Suprapubic skin (tissue), 4 donors: Measurements from ENCODE around the gene SHBG. TPM values are rescaled to one million over a fixed set of nuclear protein-coding genes. Genes with fewer than 3 reads are reported as not detected.
"Not testable (repeated sequence)": the region's sequence is repeated elsewhere in the genome, so short reads cannot be mapped to it uniquely, and the experiment has no call there.

Experiments used
- DNase-seq, 2 donors: peaks; one replicate each; pipeline ENCODE4 v3.0.0-alpha.2; 2019; ENCODE audit warnings: low spot score in 2 of 2
- H3K27ac ChIP-seq: fragments of 200-600 bp; sonication (generic); one replicate; pipeline ENCODE4 v1.5.1; 2019
- H3K27me3 ChIP-seq: fragments of 200-600 bp; sonication (generic); one replicate; pipeline ENCODE4 v1.5.1; 2019
- H3K36me3 ChIP-seq: fragments of 200-600 bp; sonication (generic); one replicate; pipeline ENCODE4 v1.5.1; 2019
- H3K4me1 ChIP-seq: fragments of 200-600 bp; sonication (generic); one replicate; pipeline ENCODE4 v1.5.1; 2019
- H3K4me3 ChIP-seq: fragments of 200-600 bp; sonication (generic); one replicate; pipeline ENCODE4 v1.5.1; 2019; ENCODE audit warnings: mild to moderate bottlenecking
- H3K9me3 ChIP-seq: fragments of 200-600 bp; sonication (generic); one replicate; pipeline ENCODE4 v1.5.1; 2019
- CTCF ChIP-seq, 2 donors: fragments of 200-600 bp in 1 of 2; fragments of 450-650 bp in 1 of 2; sonication (generic) in 1 of 2; IDR thresholded peaks; one replicate each; pipeline ENCODE4 v1.5.1; 2016 to 2019; ENCODE audit warnings: antibody characterized with exemption in 2 of 2, mild to moderate bottlenecking in 1 of 2, moderate library complexity in 1 of 2
- EP300 ChIP-seq: sonication (generic); formaldehyde crosslinking; IDR thresholded peaks from one replicate; pipeline ENCODE4 v1.6.1; 2017; ENCODE audit warnings: antibody characterized with exemption
- POLR2A ChIP-seq, 2 donors: fragments of 450-650 bp; IDR thresholded peaks; one replicate each; pipeline ENCODE4 v1.6.1; 2017; ENCODE audit warnings: antibody characterized with exemption in 2 of 2, mild to moderate bottlenecking in 2 of 2, moderate library complexity in 2 of 2
- POLR2AphosphoS5 ChIP-seq, 3 donors: sonication (generic); formaldehyde crosslinking; IDR thresholded peaks; one replicate each; pipeline ENCODE4 v1.6.1; 2017; ENCODE audit warnings: antibody characterized with exemption in 3 of 3
- WGBS: methylation state at CpG from one replicate; pipeline ENCODE4 v1.1.5; 2018; 5-methylcytosine and 5-hydroxymethylcytosine counted together
- total RNA-seq, 4 donors: library from RNA; depleted of rRNA; stranded (reverse); fragments of >200 nt; gene quantifications; one replicate each; pipeline ENCODE4 v1.1.0, GENCODE V29; 2016

SHBG gene
- total RNA-seq, 4 donors from 2014 or later, result not detected

- no peak for DNase-seq
- Histone ChIP-seq H3K4me3 (no peak overlapping the region), H3K27me3 (no peaks in the 10 kb centered on the region), H3K27ac (no peak overlapping the region), H3K36me3 (no peaks in the 10 kb centered on the region), H3K4me1 (no peaks in the 10 kb centered on the region), H3K9me3 (no peaks in the 10 kb centered on the region)
- 32% methylated on average over 5 of the region's 5 CpGs for WGBS
- TF ChIP-seq POLR2AphosphoS5 (IDR thresholded peaks at IDR 0.05) (no peak), EP300 (no peak), CTCF (IDR thresholded peaks at IDR 0.05) (no peak), POLR2A (IDR thresholded peaks at IDR 0.05) (no peak)
Observed at GRCh38 chr17:7634384-7634783, 4.4 kb downstream of the SHBG start.

- H3K27ac ChIP-seq, result no peak overlapping the region
- TF ChIP-seq CTCF (IDR thresholded peaks at IDR 0.05), result no peak
- TF ChIP-seq POLR2A (IDR thresholded peaks at IDR 0.05), result no peak
- TF ChIP-seq EP300, result no peak
- no peak for TF ChIP-seq POLR2AphosphoS5 (IDR thresholded peaks at IDR 0.05)
- H3K4me1 ChIP-seq, result no peaks in the 10 kb centered on the region
- DNase-seq, result no peak
- H3K9me3 ChIP-seq, result no peaks in the 10 kb centered on the region
- H3K36me3 ChIP-seq, result no peaks in the 10 kb centered on the region
- no peaks in the 10 kb centered on the region for H3K27me3 ChIP-seq
- WGBS, result 64% methylated on average over 5 of the region's 5 CpGs
- no peak overlapping the region for H3K4me3 ChIP-seq
Observed at GRCh38 chr17:7636163-7636562, 6.2 kb downstream of the SHBG start.

- Histone ChIP-seq H3K4me1 (no peaks in the 10 kb centered on the region), H3K4me3 (no peak overlapping the region), H3K9me3 (no peaks in the 10 kb centered on the region), H3K36me3 (no peaks in the 10 kb centered on the region), H3K27me3 (no peaks in the 10 kb centered on the region), H3K27ac (no peak overlapping the region)
- DNase-seq, result no peak
- TF ChIP-seq EP300, result no peak
- WGBS, result 95% methylated on average over 10 of the region's 26 CpGs
Observed at GRCh38 chr17:7640783-7641182, 10.8 kb downstream of the SHBG start.

GRCh38 chr17:7641635-7642034 lies 11.7 kb downstream of the SHBG start:
- WGBS, result 62% methylated on average over 7 of the region's 7 CpGs

GRCh38 chr17:7644775-7645174 lies 14.8 kb downstream of the SHBG start:
- WGBS, result 91% methylated on average over 4 of the region's 4 CpGs
- H3K4me3 ChIP-seq, result no peak overlapping the region
- no peak for DNase-seq
- H3K4me1 ChIP-seq, result no peaks in the 10 kb centered on the region
- no peak overlapping the region for H3K27ac ChIP-seq
- H3K27me3 ChIP-seq, result peaks cover 5% of the 10 kb centered on the region
- TF ChIP-seq POLR2AphosphoS5 (IDR thresholded peaks at IDR 0.05), result no peak
- TF ChIP-seq CTCF (IDR thresholded peaks at IDR 0.05), result no peak
- no peak for TF ChIP-seq POLR2A (IDR thresholded peaks at IDR 0.05)
- TF ChIP-seq EP300, result no peak
- no peaks in the 10 kb centered on the region for H3K36me3 ChIP-seq
- no peaks in the 10 kb centered on the region for H3K9me3 ChIP-seq

More at GRCh38 chr17:7641635-7642034, 11.7 kb downstream of the SHBG start:
- not testable (repeated sequence) for H3K27me3 ChIP-seq, H3K4me1 ChIP-seq, H3K27ac ChIP-seq, H3K9me3 ChIP-seq, H3K36me3 ChIP-seq, DNase-seq, H3K4me3 ChIP-seq

- 71% methylated on average over 9 of the region's 9 CpGs for WGBS
- Histone ChIP-seq H3K27me3 (peaks cover 20% of the 10 kb centered on the region), H3K9me3 (no peaks in the 10 kb centered on the region), H3K27ac (no peak overlapping the region), H3K36me3 (no peaks in the 10 kb centered on the region), H3K4me3 (no peak overlapping the region), H3K4me1 (peaks cover 16% of the 10 kb centered on the region)
- TF ChIP-seq POLR2A (IDR thresholded peaks at IDR 0.05), result no peak
- no peak for TF ChIP-seq POLR2AphosphoS5 (IDR thresholded peaks at IDR 0.05)
- no peak for TF ChIP-seq EP300
- no peak for TF ChIP-seq CTCF (IDR thresholded peaks at IDR 0.05)
- no peak for DNase-seq
Observed at GRCh38 chr17:7646457-7646856, 16.5 kb downstream of the SHBG start.
